Cardiac fibroblast (primary cell): Measurements from ENCODE around the gene VIL1.

Experiments
- DNase-seq, 2 donors: peaks; one replicate each; pipeline versions ENCODE4 v3.0.0 to v3.0.0-alpha.2; 2010; ENCODE audit warnings: low read depth in 2 of 2
- H3K4me3 ChIP-seq, 2 donors: replicated peaks in 1 of 2; 1 replicate in 1 of 2; 2 replicates in 1 of 2; pipeline ENCODE4 v1.5.1; 2011; ENCODE audit warnings: low read depth in 2 of 2, low read length in 2 of 2, mild to moderate bottlenecking in 2 of 2, moderate library complexity in 1 of 2
- CTCF ChIP-seq: IDR thresholded peaks from one replicate; pipeline ENCODE4 v1.5.1; 2011; ENCODE audit warnings: low read depth, mild to moderate bottlenecking, low read length, inconsistent platforms

Gene VIL1

DNA sequence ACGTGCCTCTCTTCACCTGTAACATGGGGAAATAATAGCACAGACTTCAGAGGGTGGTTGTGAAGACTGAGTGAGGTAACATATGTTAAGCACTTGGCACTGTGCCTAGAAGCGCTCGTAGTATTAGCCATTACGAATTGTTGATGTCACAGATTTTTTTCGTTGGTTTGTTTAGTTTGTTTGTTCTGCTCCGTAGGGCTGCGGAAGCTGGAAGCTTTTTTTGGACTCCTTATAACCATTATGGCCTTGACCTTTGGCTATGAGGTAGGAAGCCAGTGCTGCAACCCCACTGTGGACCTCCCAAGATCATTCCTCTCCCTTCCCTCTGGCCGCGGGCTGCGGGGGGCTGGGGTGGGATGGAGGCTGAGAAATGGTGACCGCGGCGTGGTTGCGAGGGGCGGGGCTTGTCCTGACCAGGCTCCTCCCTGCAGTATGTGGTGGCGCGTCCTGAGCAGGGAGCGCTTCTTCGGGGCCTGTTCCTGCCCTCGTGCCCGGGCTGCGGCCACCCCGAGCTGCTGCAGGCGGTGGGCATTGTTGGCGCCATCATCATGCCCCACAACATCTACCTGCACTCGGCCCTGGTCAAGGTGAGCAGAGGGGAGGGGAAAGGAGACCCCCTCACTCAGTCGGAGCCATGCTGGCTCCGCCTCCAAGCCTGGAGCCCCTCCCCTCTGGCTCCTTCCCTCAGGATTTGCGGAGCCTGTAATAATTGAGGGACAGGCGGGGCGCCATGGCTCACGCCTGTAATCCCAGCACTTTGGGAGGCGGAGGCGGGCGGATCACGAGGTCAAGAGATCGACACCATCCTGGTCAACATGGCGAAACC, 31.3 kb upstream of the VIL1 start:
- peak; percentile 79 to 81 for DNase-seq
- no peak for TF ChIP-seq CTCF
- H3K4me3 ChIP-seq: peak overlapping the region; percentile 27 to 38

DNA sequence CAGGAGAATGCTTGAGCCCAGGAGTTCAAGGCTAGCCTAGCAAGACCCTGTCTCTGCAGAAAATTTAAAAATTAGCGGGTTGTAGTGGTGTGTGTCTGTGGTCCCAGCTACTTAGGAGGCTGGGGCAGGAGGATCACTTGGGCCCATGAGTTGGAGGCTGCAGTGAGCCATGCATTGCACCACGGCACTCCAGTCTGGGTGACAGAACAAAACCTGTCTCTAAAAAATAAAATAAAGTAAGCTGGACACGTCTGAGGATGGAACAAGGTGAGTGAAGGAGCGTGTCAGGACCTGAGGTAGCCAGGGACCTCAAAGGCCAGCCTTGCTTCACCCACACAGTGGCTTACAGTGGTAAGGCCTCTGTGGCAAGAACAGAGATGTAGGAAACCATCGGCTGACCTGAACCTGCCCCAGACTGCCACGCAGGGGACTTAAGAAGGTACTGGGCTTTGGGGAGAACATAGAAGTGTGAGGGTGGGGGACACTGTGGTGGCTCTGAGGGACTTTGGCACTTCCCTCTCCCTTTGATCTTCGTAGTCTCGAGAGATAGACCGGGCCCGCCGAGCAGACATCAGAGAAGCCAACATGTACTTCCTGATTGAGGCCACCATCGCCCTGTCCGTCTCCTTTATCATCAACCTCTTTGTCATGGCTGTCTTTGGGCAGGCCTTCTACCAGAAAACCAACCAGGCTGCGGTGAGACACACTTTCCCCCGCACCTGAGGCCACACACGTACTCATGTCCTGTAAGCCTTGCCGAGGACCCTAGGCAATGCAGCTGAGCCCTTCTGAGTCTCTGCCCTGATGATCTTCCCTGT, 29.4 kb upstream of the VIL1 start:
- H3K4me3 ChIP-seq: no peak overlapping the region
- no peak for DNase-seq
- TF ChIP-seq CTCF: no peak

DNA sequence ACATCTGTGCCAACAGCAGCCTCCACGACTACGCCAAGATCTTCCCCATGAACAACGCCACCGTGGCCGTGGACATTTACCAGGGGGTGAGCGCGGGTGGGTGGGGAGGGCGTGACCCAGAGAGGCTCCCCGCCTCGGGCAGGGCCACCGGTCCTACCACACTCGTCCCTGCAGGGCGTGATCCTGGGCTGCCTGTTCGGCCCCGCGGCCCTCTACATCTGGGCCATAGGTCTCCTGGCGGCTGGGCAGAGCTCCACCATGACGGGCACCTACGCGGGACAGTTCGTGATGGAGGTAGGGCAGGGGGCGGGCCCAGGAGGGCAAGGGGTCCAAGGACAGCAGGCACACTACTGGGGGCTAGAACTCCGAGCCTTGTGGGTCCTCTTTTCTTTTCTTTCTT, 27.7 kb upstream of the VIL1 start:
- H3K4me3 ChIP-seq: no peak overlapping the region
- no peak for TF ChIP-seq CTCF
- DNase-seq: no peak

GRCh38 chr2:218392459-218392858, 26.5 kb upstream of the VIL1 start:
- no peak for DNase-seq
- TF ChIP-seq CTCF: no peak
- no peak overlapping the region for H3K4me3 ChIP-seq

GRCh38 chr2:218392891-218393462, 25.9 kb upstream of the VIL1 start:
- DNase-seq: no peak
- no peak overlapping the region for H3K4me3 ChIP-seq
- no peak for TF ChIP-seq CTCF

- no peak for TF ChIP-seq CTCF
- no peak overlapping the region for H3K4me3 ChIP-seq
- no peak for DNase-seq
Measured at GRCh38 chr2:218393750-218394290, 25.1 kb upstream of the VIL1 start.
